GM18499 (cell line): ENCODE results near the gene RGMA.

Source experiments
- ATAC-seq: cut with Tn5 transposase; IDR thresholded peaks from one replicate; pipeline ENCODE4 v1.9.1; 2021; ENCODE audit warnings: moderate number of reproducible peaks; ENCODE audit not compliant: insufficient read depth, unreplicated experiment

The RGMA gene, protein sequence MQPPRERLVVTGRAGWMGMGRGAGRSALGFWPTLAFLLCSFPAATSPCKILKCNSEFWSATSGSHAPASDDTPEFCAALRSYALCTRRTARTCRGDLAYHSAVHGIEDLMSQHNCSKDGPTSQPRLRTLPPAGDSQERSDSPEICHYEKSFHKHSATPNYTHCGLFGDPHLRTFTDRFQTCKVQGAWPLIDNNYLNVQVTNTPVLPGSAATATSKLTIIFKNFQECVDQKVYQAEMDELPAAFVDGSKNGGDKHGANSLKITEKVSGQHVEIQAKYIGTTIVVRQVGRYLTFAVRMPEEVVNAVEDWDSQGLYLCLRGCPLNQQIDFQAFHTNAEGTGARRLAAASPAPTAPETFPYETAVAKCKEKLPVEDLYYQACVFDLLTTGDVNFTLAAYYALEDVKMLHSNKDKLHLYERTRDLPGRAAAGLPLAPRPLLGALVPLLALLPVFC

GRCh38 chr15:93088981-93089726 is at the start of gene RGMA:
RGMA (minus strand) TSS chr15:93089211; CDS start chr15:93088932, 279 bp downstream.
- ATAC-seq, result no peak

- ATAC-seq, result no peak
These were observed 47.6 kb upstream of the RGMA start for GRCh38 chr15:93136606-93137005.

DNA sequence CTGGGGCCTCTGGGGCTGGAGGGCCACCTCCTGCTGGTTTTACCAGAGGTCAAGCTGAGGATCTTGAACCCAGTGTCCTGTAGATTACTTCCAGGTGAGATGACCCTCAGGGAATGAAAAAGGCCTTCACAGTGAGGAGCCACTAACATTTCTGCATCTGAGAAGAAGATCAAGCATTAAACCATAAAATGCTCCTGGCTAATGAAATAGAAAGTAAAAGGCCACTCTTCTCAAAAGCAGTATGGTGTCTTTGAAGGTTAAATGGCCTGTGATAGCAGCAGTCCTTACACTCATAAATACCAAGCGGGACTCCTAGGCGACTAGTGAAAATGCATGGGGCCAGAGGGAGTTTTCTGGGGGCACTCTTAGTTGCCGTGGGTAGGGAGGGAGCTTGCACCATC is 47.0 kb upstream of the RGMA start:
- ATAC-seq, result no peak

- no peak for ATAC-seq
These were observed 46.4 kb upstream of the RGMA start for GRCh38 chr15:93135459-93135858.

- ATAC-seq, result no peak
These were observed 42.6 kb upstream of the RGMA start for GRCh38 chr15:93131485-93132095.

GRCh38 chr15:93129702-93130488 is 40.9 kb upstream of the RGMA start:
- ATAC-seq, result no peak

DNA sequence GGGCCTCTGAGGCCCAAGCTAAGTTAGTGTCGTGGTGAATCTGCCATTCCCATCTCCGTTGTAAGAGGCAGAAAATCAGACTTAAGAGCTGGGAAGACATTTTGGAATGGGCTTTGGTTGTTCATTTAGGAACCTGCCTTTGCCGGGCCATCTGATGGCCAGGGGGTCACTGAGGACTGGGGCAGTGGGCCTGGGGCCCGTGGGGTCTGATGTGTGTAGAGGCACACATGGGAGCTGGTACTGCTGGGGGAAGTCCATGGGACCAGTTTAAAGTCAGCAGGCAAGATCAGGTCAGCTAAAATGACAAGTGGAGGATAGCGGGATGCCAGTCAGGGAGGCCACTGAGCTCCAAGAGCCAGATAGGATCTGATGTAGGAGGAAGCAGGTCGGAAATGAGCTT is 38.3 kb upstream of the RGMA start:
- ATAC-seq, result no peak

DNA sequence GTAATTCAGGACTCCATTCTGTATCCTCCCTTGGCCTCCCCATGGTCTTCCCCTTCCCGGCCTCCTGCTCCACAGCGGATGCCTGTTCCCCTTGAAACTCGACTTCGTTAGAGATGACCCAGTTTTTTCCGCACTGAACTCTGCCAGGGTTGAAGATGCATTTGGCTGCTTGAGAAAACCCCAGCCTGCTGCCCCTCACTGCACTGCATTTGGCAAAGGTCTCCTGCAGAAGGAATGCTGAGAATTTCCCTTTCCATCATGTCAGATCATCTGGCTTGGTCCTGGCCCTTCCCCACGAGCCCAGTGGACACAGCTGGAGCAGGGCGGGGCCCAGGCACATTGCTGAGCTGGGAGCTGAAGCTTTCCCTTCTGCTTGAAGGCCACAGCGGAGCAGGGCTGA is 37.6 kb upstream of the RGMA start:
- no peak for ATAC-seq

GRCh38 chr15:93126148-93126547 is 37.1 kb upstream of the RGMA start:
- ATAC-seq, result no peak

DNA sequence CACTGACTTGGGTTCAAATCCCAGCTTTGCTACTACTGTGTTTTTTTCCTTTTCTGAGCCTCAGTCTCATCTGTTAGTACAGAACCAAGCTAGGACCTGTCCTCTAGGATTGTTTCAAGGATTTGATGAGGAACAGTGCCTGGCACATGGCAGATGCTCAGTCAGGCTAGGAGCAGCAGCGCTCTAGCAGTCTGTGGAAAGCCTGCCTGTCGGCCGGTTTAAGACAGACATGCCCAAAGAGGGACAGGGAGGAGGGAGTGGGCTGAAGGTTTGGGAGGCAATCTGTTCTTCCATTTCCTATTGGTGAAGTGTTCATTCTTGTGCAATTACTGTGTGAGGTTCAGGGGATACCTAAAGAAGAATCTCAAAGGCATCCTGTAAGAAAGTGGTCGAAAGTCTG is 35.1 kb upstream of the RGMA start:
- no peak for ATAC-seq

GRCh38 chr15:93121973-93122910 is 33.2 kb upstream of the RGMA start:
- ATAC-seq, result no peak

- no peak for ATAC-seq
These were observed 32.1 kb upstream of the RGMA start for GRCh38 chr15:93121107-93121506.

- ATAC-seq, result no peak
These were observed 29.9 kb upstream of the RGMA start for GRCh38 chr15:93118904-93119303.

DNA sequence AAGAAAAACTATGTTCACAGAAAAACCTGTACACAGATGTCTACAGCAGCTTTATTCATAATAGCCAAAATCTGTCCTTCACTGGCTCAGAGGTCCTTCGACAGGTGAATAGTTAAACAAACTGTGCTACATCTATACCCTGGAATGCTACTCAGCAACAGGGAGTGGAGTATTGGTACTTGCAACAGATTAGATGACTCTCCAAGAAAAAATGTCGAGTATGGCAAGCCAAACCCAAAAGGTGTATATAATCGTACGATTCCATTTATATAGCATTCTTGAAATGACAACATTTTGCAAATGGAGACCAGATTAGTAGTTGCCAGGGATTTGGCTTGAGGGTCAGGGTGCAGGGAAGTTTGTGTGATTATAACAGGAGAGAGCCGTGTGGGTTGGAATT is 22.4 kb upstream of the RGMA start:
- no peak for ATAC-seq

DNA sequence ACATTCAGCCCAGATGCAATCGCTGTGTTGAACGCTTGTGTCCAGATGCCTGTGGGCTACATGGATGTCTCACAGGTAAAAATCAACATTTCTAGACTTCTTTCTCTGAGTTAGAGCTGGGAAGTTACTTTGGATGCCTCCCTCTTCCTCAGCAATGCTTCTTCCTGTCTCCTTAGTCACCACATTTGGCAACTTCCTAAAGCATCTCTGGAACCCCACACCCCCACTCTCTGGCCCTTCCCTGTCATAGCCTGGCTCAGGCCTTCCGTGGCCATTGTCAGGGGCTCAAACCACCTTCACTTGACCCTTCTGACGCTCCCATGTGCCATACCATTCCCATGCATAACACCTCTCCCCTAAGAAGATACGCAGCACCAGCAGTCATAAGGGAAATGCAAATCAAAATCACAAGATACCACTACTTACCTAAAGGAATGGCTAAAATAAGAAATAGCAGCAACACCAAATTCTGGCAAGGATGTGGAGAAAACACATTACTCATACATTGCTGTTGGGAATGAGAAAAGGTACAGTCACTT is 21.6 kb upstream of the RGMA start:
- no peak for ATAC-seq

DNA sequence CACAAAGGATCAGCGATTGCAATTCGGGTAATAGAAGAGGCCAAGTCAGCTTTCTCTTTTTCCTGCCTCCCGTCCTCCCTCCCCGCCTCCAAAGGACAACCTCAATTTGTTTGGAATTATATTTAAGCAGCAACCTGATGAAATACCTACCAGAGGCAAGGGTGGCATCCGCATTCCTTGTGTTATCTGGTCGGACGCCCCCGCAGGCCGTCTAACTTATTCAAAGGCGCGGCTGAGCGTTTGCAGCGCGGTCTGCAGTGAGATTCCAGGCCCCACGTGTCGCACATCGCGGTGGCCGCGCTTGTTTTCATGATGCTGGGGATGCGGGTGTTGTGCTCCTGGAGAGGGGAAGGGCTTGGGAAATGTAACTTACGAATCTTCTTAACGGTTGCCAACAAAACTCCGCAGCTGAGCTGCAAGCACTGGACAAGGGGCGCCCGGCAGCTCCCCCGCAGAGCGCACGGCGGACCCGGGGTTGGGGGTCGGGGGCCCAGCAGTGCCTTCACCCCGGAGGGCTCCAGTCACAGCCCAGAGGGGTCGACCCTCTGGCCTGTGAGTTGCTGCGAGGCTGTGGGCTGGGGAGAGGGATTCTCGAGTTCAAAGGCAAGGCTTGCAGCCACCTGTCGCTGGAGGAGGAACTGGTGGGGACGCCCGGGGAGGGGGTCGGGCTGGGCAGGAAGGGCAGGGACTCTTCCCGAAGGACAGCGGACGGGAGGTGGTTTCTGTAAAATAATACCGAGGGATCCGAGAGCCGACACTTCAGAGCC is 20.5 kb upstream of the RGMA start:
- no peak for ATAC-seq

GRCh38 chr15:93107646-93108045 is 18.6 kb upstream of the RGMA start:
- no peak for ATAC-seq

- ATAC-seq, result no peak
These were observed 16.5 kb upstream of the RGMA start for GRCh38 chr15:93105485-93105884.
